SK-N-SH treated with all-trans-retinoic acid at 6 μM for 48 hours (cell line): ENCODE measurements around the gene SLC22A23.

Source experiments
- ATAC-seq: fragments of 200-7000 bp; cut with Tn5 transposase; 3 replicates; pipeline ENCODE4 v1.9.1; 2020; ENCODE audit warnings: mild to moderate bottlenecking, moderate library complexity
- ARNTL ChIP-seq: fragments of 450-650 bp; formaldehyde crosslinking; IDR thresholded peaks from 2 replicates; pipeline ENCODE4 v1.5.0; 2020; ENCODE audit warnings: low read depth, mild to moderate bottlenecking, moderate library complexity, borderline replicate concordance
- BACH2 ChIP-seq: fragments of 250-450 bp; sonication (Bioruptor Pico); IDR thresholded peaks from 2 replicates; pipeline ENCODE4 v1.9.0; 2021; ENCODE audit warnings: mild to moderate bottlenecking, borderline replicate concordance
- CREB5 ChIP-seq: fragments of 250-450 bp; sonication (Bioruptor Pico); IDR thresholded peaks from 2 replicates; pipeline ENCODE4 v1.5.1; 2020; ENCODE audit warnings: low read depth, mild to moderate bottlenecking, moderate library complexity
- CSRNP3 ChIP-seq: fragments of 250-450 bp; sonication (Bioruptor Pico); IDR thresholded peaks from 2 replicates; pipeline ENCODE4 v1.5.1; 2021; ENCODE audit warnings: mild to moderate bottlenecking, moderate library complexity
- ESRRG ChIP-seq: fragments of 250-450 bp; sonication (Bioruptor Pico); IDR thresholded peaks from 2 replicates; pipeline ENCODE4 v1.6.1; 2021; ENCODE audit warnings: mild to moderate bottlenecking
- ISL1 ChIP-seq: fragments of 250-450 bp; sonication (Bioruptor Pico); IDR thresholded peaks from 2 replicates; pipeline ENCODE4 v2.1.2; 2022; ENCODE audit warnings: mild to moderate bottlenecking, moderate library complexity
- OSR1 ChIP-seq: fragments of 250-450 bp; sonication (Bioruptor Pico); IDR thresholded peaks from 2 replicates; pipeline ENCODE4 v1.8.0; 2022; ENCODE audit warnings: moderate library complexity, mild to moderate bottlenecking, inconsistent platforms
- PATZ1 ChIP-seq: fragments of 250-450 bp; sonication (Bioruptor Pico); IDR thresholded peaks from 2 replicates; pipeline ENCODE4 v1.8.0; 2020; ENCODE audit warnings: mild to moderate bottlenecking, moderate library complexity, borderline replicate concordance
- PPARA ChIP-seq: fragments of 250-450 bp; sonication (Bioruptor Pico); IDR thresholded peaks from 2 replicates; pipeline ENCODE4 v1.5.0; 2020; ENCODE audit warnings: mild to moderate bottlenecking, borderline replicate concordance
- RARB ChIP-seq: fragments of 250-450 bp; sonication (Bioruptor Pico); IDR thresholded peaks from 2 replicates; pipeline ENCODE4 v1.8.0; 2021; ENCODE audit warnings: mild to moderate bottlenecking, moderate library complexity
- TCF4 ChIP-seq: fragments of 250-450 bp; sonication (Bioruptor Pico); IDR thresholded peaks from 2 replicates; pipeline ENCODE4 v1.8.0; 2021; ENCODE audit warnings: mild to moderate bottlenecking, moderate library complexity, borderline replicate concordance
- TOX ChIP-seq: fragments of 250-450 bp; sonication (Bioruptor Pico); IDR thresholded peaks from 2 replicates; pipeline ENCODE4 v1.8.0; 2021; ENCODE audit warnings: mild to moderate bottlenecking, moderate library complexity, borderline replicate concordance
- TSHZ2 ChIP-seq: fragments of 250-450 bp; sonication (Bioruptor Pico); IDR thresholded peaks from 2 replicates; pipeline ENCODE4 v1.5.0; 2020; ENCODE audit warnings: mild to moderate bottlenecking, moderate library complexity
- ZC3H10 ChIP-seq: fragments of 250-450 bp; sonication (Bioruptor Pico); IDR thresholded peaks from 2 replicates; pipeline ENCODE4 v1.5.1; 2021; ENCODE audit warnings: mild to moderate bottlenecking, moderate library complexity
- ZFP3 ChIP-seq: fragments of 250-450 bp; sonication (Bioruptor Pico); IDR thresholded peaks from 2 replicates; pipeline ENCODE4 v1.5.0; 2020; ENCODE audit warnings: mild to moderate bottlenecking, moderate library complexity
- ZFP30 ChIP-seq: fragments of 450-650 bp; formaldehyde crosslinking; IDR thresholded peaks from 2 replicates; pipeline ENCODE4 v1.5.0; 2022; ENCODE audit warnings: mild to moderate bottlenecking, moderate library complexity
- ZNF565 ChIP-seq: fragments of 450-650 bp; formaldehyde crosslinking; conservative IDR thresholded peaks from 2 replicates; pipeline ENCODE4 v1.5.0; 2020; ENCODE audit warnings: low read depth, mild to moderate bottlenecking, moderate library complexity
- ZNF8 ChIP-seq: fragments of 450-650 bp; formaldehyde crosslinking; IDR thresholded peaks from 2 replicates; pipeline ENCODE4 v1.5.0; 2020; ENCODE audit warnings: mild to moderate bottlenecking, moderate library complexity

The SLC22A23 gene

GRCh38 chr6:3355358-3356055, 101.3 kb downstream of the SLC22A23 start (continued):
- TF ChIP-seq BACH2, result no peak
- no peak for TF ChIP-seq ISL1
- no peak for TF ChIP-seq CSRNP3 (CRISPR knock-in tag)

GRCh38 chr6:3355011-3355357, 101.9 kb downstream of the SLC22A23 start:
- ATAC-seq, result no peak
- no peak for TF ChIP-seq BACH2
- no peak for TF ChIP-seq ARNTL (CRISPR knock-in tag)
- no peak for TF ChIP-seq OSR1 (CRISPR knock-in tag)
- TF ChIP-seq TOX, result no peak
- TF ChIP-seq TCF4 (CRISPR knock-in tag), result no peak
- TF ChIP-seq CREB5 (CRISPR knock-in tag), result no peak
- no peak for TF ChIP-seq CSRNP3 (CRISPR knock-in tag)
- no peak for TF ChIP-seq RARB (CRISPR knock-in tag)
- TF ChIP-seq ZNF8 (CRISPR knock-in tag), result no peak
- no peak for TF ChIP-seq ZC3H10 (CRISPR knock-in tag)
- TF ChIP-seq ZNF565 (CRISPR knock-in tag), result no peak
- TF ChIP-seq ZFP3 (CRISPR knock-in tag), result no peak
- no peak for TF ChIP-seq ZFP30 (CRISPR knock-in tag)
- TF ChIP-seq PPARA (CRISPR knock-in tag), result no peak

- no peak for ATAC-seq
- TF ChIP-seq TCF4 (CRISPR knock-in tag) (no peak), PATZ1 (CRISPR knock-in tag) (no peak), ESRRG (CRISPR knock-in tag) (no peak), ZNF565 (CRISPR knock-in tag) (no peak), TSHZ2 (CRISPR knock-in tag) (no peak), ISL1 (no peak), CSRNP3 (CRISPR knock-in tag) (no peak), TOX (no peak), BACH2 (no peak), OSR1 (CRISPR knock-in tag) (no peak)
Observed at GRCh38 chr6:3353939-3354338, 102.9 kb downstream of the SLC22A23 start.
